Ovary (tissue), 9 donors: ENCODE results near the gene NHS. TPM values are rescaled to one million over a fixed set of nuclear protein-coding genes. Genes with fewer than 3 reads are reported as not detected.
A peak's percentile ranks its signal among the peaks of the same experiment; 100 is the strongest.

Source experiments
- DNase-seq, 5 donors: peaks; one replicate each; pipeline ENCODE4 v3.0.0-alpha.2; 2019 to 2020
- H3K27ac ChIP-seq, 2 donors: fragments of 200-600 bp; one replicate each; pipeline versions ENCODE4 v1.5.1 to v1.8.0; 2019 to 2022
- H3K27me3 ChIP-seq: fragments of 200-600 bp; one replicate; pipeline ENCODE4 v1.8.0; 2022
- H3K36me3 ChIP-seq: fragments of 200-600 bp; sonication (generic); one replicate; pipeline ENCODE4 v1.5.1; 2019
- H3K4me1 ChIP-seq: one replicate; pipeline ENCODE4 v1.8.1; 2013; ENCODE audit warnings: mild to moderate bottlenecking, moderate library complexity; ENCODE audit not compliant: insufficient read depth
- H3K4me3 ChIP-seq: fragments of 200-600 bp; sonication (generic); one replicate; pipeline ENCODE4 v1.5.1; 2017
- H3K9me3 ChIP-seq, 2 donors: fragments of 200-600 bp in 1 of 2; sonication (generic) in 1 of 2; one replicate each; pipeline versions ENCODE4 v1.5.1 to v1.8.1; 2013 to 2019; ENCODE audit warnings: mild to moderate bottlenecking in 1 of 2, moderate library complexity in 1 of 2
- EP300 ChIP-seq: sonication (generic); formaldehyde crosslinking; IDR thresholded peaks from one replicate; pipeline ENCODE4 v1.6.1; 2017; ENCODE audit warnings: antibody characterized with exemption
- POLR2A ChIP-seq: fragments of 450-650 bp; IDR thresholded peaks from one replicate; pipeline ENCODE4 v1.6.1; 2017; ENCODE audit warnings: antibody characterized with exemption, mild to moderate bottlenecking, moderate library complexity
- WGBS, 3 donors: extraction: QIAGEN DNeasy Blood & Tissue Kit in 1 of 3; methylation state at CpG; one replicate each; pipeline versions ENCODE4 v1.1.5 to v1.1.7; 2013 to 2017; 5-methylcytosine and 5-hydroxymethylcytosine counted together
- intact Hi-C, 4 donors: fragments of 100-400 bp; cut with DNase I; formaldehyde crosslinking; loops; one replicate each; pipeline versions ENCODE4 v1.11.0 to v1.15.1; 2022 to 2023
- polyA plus RNA-seq, 2 donors: library from polyadenylated mRNA; stranded (reverse); fragments of 200-250 nt in 1 of 2; fragments of 350-450 nt in 1 of 2; fragmentation: Illumina TruSeq in 1 of 2; extraction: RNeasy Lipid Tissue Mini Kit (QIAGEN cat#74804) in 1 of 2; gene quantifications; one replicate each; pipeline ENCODE4 v1.2.3, GENCODE V29; 2013 to 2014
- total RNA-seq, 7 donors: library from RNA; depleted of rRNA in 2 of 7; stranded (reverse); fragments of >200 nt in 2 of 7; fragmentation: NEBNext Ultra II Directional in 3 of 7; extraction: Animal tissue kit (Norgen Biotek cat#: 25700) in 3 of 7; gene quantifications; one replicate each; pipeline versions ENCODE4 v1.1.0 to v1.2.4, GENCODE V29; 2016 to 2023
- TF ChIP-seq, protein P1 (sequence below), 3 donors: fragments of 450-650 bp in 2 of 3; fragments of 200-600 bp in 1 of 3; IDR thresholded peaks; one replicate each; pipeline versions ENCODE4 v1.5.1 to v1.8.0; 2016 to 2022; ENCODE audit warnings: antibody characterized with exemption in 3 of 3, mild to moderate bottlenecking in 1 of 3
- donor health status: DM: no; HTN: no; CAD: no; lungs with moderate emphysema.
- donor health status: DM: no; HTN: no; CAD: no.
- donor health status: Bipolar disorder and iron deficiency.
- donor health status: DM: yes; HTN: yes; CAD: no.
- donor health status: DM: no; HTN: no; CAD: no.
- donor health status: DM: yes; HTN: yes; CAD: no.

Gene NHS
- total and polyA plus RNA-seq, 9 donors: 2.3 to 9.5 (median 6.7) TPM

- H3K27ac ChIP-seq: peak overlapping the region in 1 of 2 donors; percentile 23
- no peaks in the 10 kb centered on the region for H3K36me3 ChIP-seq
- DNase-seq: no peak
- intact Hi-C loops: loop anchor here (10.0 kb wide), 6 partner anchors 125 to 495 kb away; partner anchors contain the start of gene RBBP7 (in 1 of the 4)
- no peaks in the 10 kb centered on the region for H3K4me1 ChIP-seq
- no peaks in the 10 kb centered on the region for H3K9me3 ChIP-seq
- WGBS, 3 donors: 46 to 54% (median 47%) methylated on average over 9 of the region's 9 CpGs
- TF ChIP-seq EP300 (no peak), POLR2A (no peak)
- TF ChIP-seq, protein P1, sequence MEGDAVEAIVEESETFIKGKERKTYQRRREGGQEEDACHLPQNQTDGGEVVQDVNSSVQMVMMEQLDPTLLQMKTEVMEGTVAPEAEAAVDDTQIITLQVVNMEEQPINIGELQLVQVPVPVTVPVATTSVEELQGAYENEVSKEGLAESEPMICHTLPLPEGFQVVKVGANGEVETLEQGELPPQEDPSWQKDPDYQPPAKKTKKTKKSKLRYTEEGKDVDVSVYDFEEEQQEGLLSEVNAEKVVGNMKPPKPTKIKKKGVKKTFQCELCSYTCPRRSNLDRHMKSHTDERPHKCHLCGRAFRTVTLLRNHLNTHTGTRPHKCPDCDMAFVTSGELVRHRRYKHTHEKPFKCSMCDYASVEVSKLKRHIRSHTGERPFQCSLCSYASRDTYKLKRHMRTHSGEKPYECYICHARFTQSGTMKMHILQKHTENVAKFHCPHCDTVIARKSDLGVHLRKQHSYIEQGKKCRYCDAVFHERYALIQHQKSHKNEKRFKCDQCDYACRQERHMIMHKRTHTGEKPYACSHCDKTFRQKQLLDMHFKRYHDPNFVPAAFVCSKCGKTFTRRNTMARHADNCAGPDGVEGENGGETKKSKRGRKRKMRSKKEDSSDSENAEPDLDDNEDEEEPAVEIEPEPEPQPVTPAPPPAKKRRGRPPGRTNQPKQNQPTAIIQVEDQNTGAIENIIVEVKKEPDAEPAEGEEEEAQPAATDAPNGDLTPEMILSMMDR (IDR thresholded peaks at IDR 0.05): no peak
- no peaks in the 10 kb centered on the region for H3K27me3 ChIP-seq
- no peak overlapping the region for H3K4me3 ChIP-seq
These were observed 4.8 kb upstream of the NHS start for GRCh38 chrX:17370191-17370590.

- H3K36me3 ChIP-seq: no peaks in the 10 kb centered on the region
- WGBS, 3 donors: 72 to 74% (median 73%) methylated on average over 8 of the region's 8 CpGs
- DNase-seq: no peak
- H3K27ac ChIP-seq: no peak overlapping the region
- TF ChIP-seq, protein P1 (IDR thresholded peaks at IDR 0.05): no peak
- TF ChIP-seq EP300: no peak
- no peak for TF ChIP-seq POLR2A
- H3K27me3 ChIP-seq: no peaks in the 10 kb centered on the region
- no peaks in the 10 kb centered on the region for H3K9me3 ChIP-seq
- intact Hi-C loops: loop anchor here (10.0 kb wide), 6 partner anchors 127 to 497 kb away; partner anchors contain the start of gene RBBP7 (in 1 of the 4)
- H3K4me3 ChIP-seq: no peak overlapping the region
- H3K4me1 ChIP-seq: no peaks in the 10 kb centered on the region
These were observed 2.9 kb upstream of the NHS start for GRCh38 chrX:17372052-17372451.

- TF ChIP-seq POLR2A: no peak
- TF ChIP-seq, protein P1 (IDR thresholded peaks at IDR 0.05): no peak
- no peak for DNase-seq
- H3K27me3 ChIP-seq: no peaks in the 10 kb centered on the region
- WGBS, 3 donors: 52 to 62% (median 59%) methylated on average over 3 of the region's 3 CpGs
- H3K27ac ChIP-seq: no peak overlapping the region
- intact Hi-C loops: loop anchor here (10.0 kb wide), 6 partner anchors 129 to 499 kb away; partner anchors contain the start of gene RBBP7 (in 1 of the 4)
- H3K36me3 ChIP-seq: no peaks in the 10 kb centered on the region
- no peaks in the 10 kb centered on the region for H3K4me1 ChIP-seq
- H3K9me3 ChIP-seq: no peaks in the 10 kb centered on the region
- H3K4me3 ChIP-seq: no peak overlapping the region
These were observed 1.7 kb upstream of the NHS start for GRCh38 chrX:17373337-17373736.

GRCh38 chrX:17375367-17375636, 302 bp downstream of the NHS start:
- no peaks in the 10 kb centered on the region for H3K36me3 ChIP-seq
- no peak for DNase-seq
- H3K9me3 ChIP-seq: no peaks in the 10 kb centered on the region
- peak overlapping the region; percentile 61 to 70 for H3K27ac ChIP-seq
- intact Hi-C loops: loop anchor here (5.0 to 10.0 kb wide), 7 partner anchors 131 to 501 kb away; partner anchors contain the start of gene RBBP7 (in 1 of the 4)
- H3K4me1 ChIP-seq: no peaks in the 10 kb centered on the region
- H3K4me3 ChIP-seq: peak overlapping the region; percentile 58
- TF ChIP-seq POLR2A: peak; percentile 3
- TF ChIP-seq EP300: no peak
- TF ChIP-seq, protein P1 (IDR thresholded peaks at IDR 0.05): no peak
- no peaks in the 10 kb centered on the region for H3K27me3 ChIP-seq
- WGBS, 3 donors: 34 to 40% (median 40%) methylated on average over 18 of the region's 18 CpGs
